ENCODE results near the gene TFPT. TPM values are rescaled to one million over a fixed set of nuclear protein-coding genes. Genes with fewer than 3 reads are reported as not detected.

TFPT gene
- total RNA-seq, 1 experiment from 2014 or later = 35.8 TPM

GRCh38 chr19:54158812-54159351 lies 43.4 kb upstream of the TFPT start:
- peak in 1 of 2 experiments; percentile 32 for DNase-seq
- H3K4me1 ChIP-seq (replicated peaks; ENCODE audit: insufficient read depth) = peaks cover 33% of the 10 kb centered on the region
- peaks cover 61% of the 10 kb centered on the region for H3F3A ChIP-seq (ENCODE audit: insufficient read depth, low read depth)
- ChIA-PET POLR2A (ENCODE audit: unreplicated experiment) (interaction anchor here (0.5 to 2.2 kb wide), 7 partner anchors 13 to 51 kb away, joined by 4 to 28 read pairs (median 5); partner anchors contain the start of genes CNOT3, MBOAT7, PRPF31 and TFPT), CTCF (no interaction called here)
- 0 out of 2 replicates have a peak, but pooled peaks cover 8% of the 10 kb centered on the region for H3K36me3 ChIP-seq (ENCODE audit: low read depth)
- no peaks in the 10 kb centered on the region for H3K9me2 ChIP-seq (ENCODE audit: insufficient read depth)
- peak overlapping the region; percentile 66 for H3K4me3 ChIP-seq
- peaks cover 19% of the 10 kb centered on the region for H4K20me1 ChIP-seq (ENCODE audit: insufficient read depth)
- no peaks in the 10 kb centered on the region for H3K9me3 ChIP-seq (ENCODE audit: insufficient read depth, low read depth)
- H3K27me3 ChIP-seq (ENCODE audit: insufficient read depth, low read depth) = no peaks in the 10 kb centered on the region
- no peak for TF ChIP-seq EZH2 (IDR thresholded peaks at IDR 0.05; ENCODE audit: low read depth)
- no peak for TF ChIP-seq CTCF (conservative IDR thresholded peaks at IDR 0.05)
- peak overlapping the region; percentile 76 for H2AFZ ChIP-seq
- peak overlapping the region; percentile 87 for H3K4me2 ChIP-seq
- peak overlapping the region; percentile 57 for H3K27ac ChIP-seq
- TSS peak; percentile 33 for BruUV-seq (replicated peaks)
- intact Hi-C loops (cut with micrococcal nuclease; ENCODE audit: unreplicated experiment) = loop anchor here (1.0 to 2.0 kb wide), 3 partner anchors 22 to 292 kb away; partner anchors contain the start of genes CNOT3 and MYADM
- H3K79me2 ChIP-seq (ENCODE audit: low read depth) = peaks cover 14% of the 10 kb centered on the region

GRCh38 chr19:54156953-54157352 lies 41.5 kb upstream of the TFPT start:
- Histone ChIP-seq H4K20me1 (ENCODE audit: insufficient read depth) (peaks cover 32% of the 10 kb centered on the region), H3K27me3 (ENCODE audit: insufficient read depth, low read depth) (no peaks in the 10 kb centered on the region), H3K79me2 (ENCODE audit: low read depth) (peaks cover 14% of the 10 kb centered on the region), H3K9me2 (ENCODE audit: insufficient read depth) (no peaks in the 10 kb centered on the region), H3K27ac (no peak overlapping the region), H3K4me2 (no peak overlapping the region), H3K36me3 (ENCODE audit: low read depth) (0 out of 2 replicates have a peak, but pooled peaks cover 8% of the 10 kb centered on the region), H3K4me1 (replicated peaks; ENCODE audit: insufficient read depth) (peaks cover 26% of the 10 kb centered on the region), H2AFZ (no peak overlapping the region), H3K9me3 (ENCODE audit: insufficient read depth, low read depth) (no peaks in the 10 kb centered on the region), H3K4me3 (no peak overlapping the region), H3F3A (ENCODE audit: insufficient read depth, low read depth) (peaks cover 72% of the 10 kb centered on the region)
- CTCF ChIA-PET = no interaction called here
- no TSS peak for BruUV-seq (replicated peaks)
- TF ChIP-seq CTCF (conservative IDR thresholded peaks at IDR 0.05) = no peak; the same call in 1 of the 2 replicates
- no peak for TF ChIP-seq EZH2 (IDR thresholded peaks at IDR 0.05; ENCODE audit: low read depth)
- POLR2A ChIA-PET (ENCODE audit: unreplicated experiment) = no interaction called here
- DNase-seq = peak in 1 of 2 experiments; percentile 73
- intact Hi-C loops (cut with micrococcal nuclease; ENCODE audit: unreplicated experiment) = no loop called here

- peaks cover 13% of the 10 kb centered on the region for H3K36me3 ChIP-seq (ENCODE audit: low read depth)
- H3K4me1 ChIP-seq (replicated peaks; ENCODE audit: insufficient read depth) = peaks cover 22% of the 10 kb centered on the region
Measured at GRCh38 chr19:54156490-54156889, 41.0 kb upstream of the TFPT start.

More at GRCh38 chr19:54156490-54156889, 41.0 kb upstream of the TFPT start:
- Histone ChIP-seq H3K27ac (no peak overlapping the region), H3K9me3 (ENCODE audit: insufficient read depth, low read depth) (no peaks in the 10 kb centered on the region), H2AFZ (no peak overlapping the region), H3K9me2 (ENCODE audit: insufficient read depth) (no peaks in the 10 kb centered on the region), H3F3A (ENCODE audit: insufficient read depth, low read depth) (peaks cover 72% of the 10 kb centered on the region), H4K20me1 (ENCODE audit: insufficient read depth) (peaks cover 36% of the 10 kb centered on the region), H3K27me3 (ENCODE audit: insufficient read depth, low read depth) (no peaks in the 10 kb centered on the region), H3K79me2 (ENCODE audit: low read depth) (peaks cover 14% of the 10 kb centered on the region), H3K4me3 (no peak overlapping the region), H3K4me2 (no peak overlapping the region)
- ChIA-PET POLR2A (ENCODE audit: unreplicated experiment) (interaction anchor here (0.7 kb wide), 1 partner anchor 17 kb away, joined by 4 read pairs; no protein-coding TSS in a partner anchor), CTCF (interaction anchor here (0.5 kb wide), 1 partner anchor 133 kb away, joined by 3 read pairs; no protein-coding TSS in a partner anchor)
- intact Hi-C loops (cut with micrococcal nuclease; ENCODE audit: unreplicated experiment) = no loop called here
- TF ChIP-seq EZH2 (IDR thresholded peaks at IDR 0.05; ENCODE audit: low read depth) (no peak), CTCF (conservative IDR thresholded peaks at IDR 0.05) (no peak)
- BruUV-seq (replicated peaks) = no TSS peak
- DNase-seq = peak in 1 of 2 experiments; percentile 2

All from PC-9 (cell line).